Measurements from ENCODE around the gene IGF2R.

- TF ChIP-seq CTCF (IDR thresholded peaks at IDR 0.05; ENCODE audit: low read depth, low read length, poor library complexity, severe bottlenecking) (no peak), EZH2phosphoT487 (IDR thresholded peaks at IDR 0.05; ENCODE audit: borderline replicate concordance, low read length) (no peak)
Observed at GRCh38 chr6:160080097-160080496, 111.2 kb downstream of the IGF2R start.
